H1 (cell line): Measurements from ENCODE around the gene KCNJ12. TPM values are rescaled to one million over a fixed set of nuclear protein-coding genes. Genes with fewer than 3 reads are reported as not detected.
"Not testable (repeated sequence)": the region's sequence is repeated elsewhere in the genome, so short reads cannot be mapped to it uniquely, and the experiment has no call there.

Source experiments
- CTCF ChIA-PET: fragments of 300-600 bp; sonication (Branson Sonifier 250); formaldehyde crosslinking; loops from one replicate; lab custom pipeline; 2021; ENCODE audit not compliant: partially characterized antibody; lab: Charles Lee
- POLR2A ChIA-PET: fragments of 300-600 bp; sonication (Branson Sonifier 250); formaldehyde crosslinking; loops from one replicate; lab custom pipeline; 2021; ENCODE audit warnings: inconsistent platforms; ENCODE audit not compliant: partially characterized antibody; lab: Charles Lee
- DNase-seq, 2 experiments: peaks; one replicate each; pipeline versions ENCODE4 v3.0.0 to v3.0.0-alpha.2; 2010 to 2022; ENCODE audit warnings: low spot score in 2 of 2, low read depth in 1 of 2, mixed read lengths in 1 of 2
- FAIRE-seq: peaks from 2 replicates; lab custom pipeline; 2011; peaks lifted over from hg19 to GRCh38; lab: Jason Lieb, UNC
- H2AFZ ChIP-seq: 2 replicates; pipeline ENCODE4 v1.8.1; 2012; ENCODE audit warnings: low read length, inconsistent platforms
- H2AK5ac ChIP-seq: 2 replicates; pipeline ENCODE4 v1.6.1; 2013; ENCODE audit warnings: low read depth, low read length
- H2BK120ac ChIP-seq: replicated peaks from 2 replicates; pipeline ENCODE3; 2013; ENCODE audit warnings: low read depth, low read length, inconsistent platforms
- H2BK12ac ChIP-seq: 2 replicates; pipeline ENCODE4 v1.6.1; 2013; ENCODE audit warnings: low read depth, low read length
- H2BK15ac ChIP-seq: 2 replicates; pipeline ENCODE4 v1.6.1; 2013; ENCODE audit warnings: low read length
- H2BK20ac ChIP-seq: 2 replicates; pipeline ENCODE4 v1.6.1; 2013; ENCODE audit warnings: low read length
- H2BK5ac ChIP-seq: 2 replicates; pipeline ENCODE4 v1.6.1; 2013; ENCODE audit warnings: low read depth, low read length
- H3K14ac ChIP-seq: 2 replicates; pipeline ENCODE4 v1.6.1; 2013; ENCODE audit warnings: inconsistent platforms; ENCODE audit not compliant: insufficient read length
- H3K18ac ChIP-seq: 2 replicates; pipeline ENCODE4 v1.6.1; 2013; ENCODE audit warnings: low read length; ENCODE audit errors: extremely low read depth
- H3K23ac ChIP-seq: 2 replicates; pipeline ENCODE4 v1.6.1; 2013; ENCODE audit warnings: inconsistent platforms; ENCODE audit not compliant: insufficient read length
- H3K23me2 ChIP-seq: 2 replicates; pipeline ENCODE4 v1.6.1; 2013; ENCODE audit warnings: low read depth, low read length
- H3K27ac ChIP-seq: 2 replicates; pipeline ENCODE4 v1.6.1; 2011; ENCODE audit warnings: low read depth, low read length, inconsistent platforms
- H3K27me3 ChIP-seq, 4 experiments: replicated peaks in 1 of 4; 1 replicate in 1 of 4; 2 replicates in 3 of 4; pipeline versions ENCODE4 v1.6.1 to v1.8.1; 2011 to 2013; ENCODE audit warnings: low read length in 3 of 4, mild to moderate bottlenecking in 3 of 4, inconsistent platforms in 2 of 4, mixed read lengths in 2 of 4, moderate library complexity in 1 of 4; ENCODE audit not compliant: control insufficient read depth in 3 of 4, insufficient read depth in 3 of 4; ENCODE audit errors: extremely low read depth in 1 of 4
- H3K36me3 ChIP-seq, 4 experiments: 2 replicates each; pipeline versions ENCODE4 v1.6.1 to v1.8.1; 2011 to 2013; ENCODE audit warnings: mild to moderate bottlenecking in 4 of 4, low read length in 3 of 4, moderate library complexity in 2 of 4, control low read depth in 1 of 4, inconsistent platforms in 1 of 4; ENCODE audit not compliant: insufficient read depth in 4 of 4, control insufficient read depth in 2 of 4
- H3K4ac ChIP-seq: replicated peaks from 2 replicates; pipeline ENCODE3; 2013; ENCODE audit warnings: low read length, low read depth, mixed read lengths, inconsistent platforms; ENCODE audit not compliant: insufficient read length
- H3K4me1 ChIP-seq, 4 experiments: replicated peaks in 1 of 4; 1 replicate in 1 of 4; 2 replicates in 3 of 4; pipeline versions ENCODE4 v1.6.1 to v1.8.1; 2011 to 2013; ENCODE audit warnings: low read length in 3 of 4, inconsistent platforms in 2 of 4, mixed read lengths in 1 of 4; ENCODE audit not compliant: insufficient read depth in 4 of 4, control insufficient read depth in 3 of 4
- H3K4me2 ChIP-seq, 2 experiments: 2 replicates each; pipeline versions ENCODE4 v1.6.1 to v1.8.1; 2011 to 2013; ENCODE audit warnings: low read depth in 2 of 2, low read length in 2 of 2, control low read depth in 1 of 2, inconsistent platforms in 1 of 2, mild to moderate bottlenecking in 1 of 2; ENCODE audit not compliant: insufficient read depth in 1 of 2
- H3K4me3 ChIP-seq, 4 experiments: fragments of 200-600, 300-600 bp in 1 of 4; sonication (generic), shearing (Covaris generic), sonication (Bioruptor Twin) in 1 of 4; 2 replicates each; pipeline versions ENCODE4 v1.5.1 to v1.8.1; 2011 to 2016; ENCODE audit warnings: low read length in 4 of 4, low read depth in 3 of 4, control low read depth in 2 of 4, inconsistent platforms in 2 of 4, mild to moderate bottlenecking in 2 of 4, mixed read lengths in 1 of 4, moderate library complexity in 1 of 4; ENCODE audit not compliant: insufficient read depth in 2 of 4; ENCODE audit errors: extremely low read depth in 1 of 4
- H3K56ac ChIP-seq: replicated peaks from 2 replicates; pipeline ENCODE3; 2013; ENCODE audit warnings: low read depth, mild to moderate bottlenecking, mixed read lengths, low read length, inconsistent platforms; ENCODE audit not compliant: insufficient read length
- H3K79me1 ChIP-seq: 2 replicates; pipeline ENCODE4 v1.6.1; 2013; ENCODE audit warnings: low read depth, low read length, control low read depth
- H3K79me2 ChIP-seq, 2 experiments: 2 replicates each; pipeline versions ENCODE4 v1.6.1 to v1.8.1; 2012 to 2013; ENCODE audit warnings: low read length in 2 of 2, mild to moderate bottlenecking in 2 of 2, inconsistent platforms in 1 of 2; ENCODE audit not compliant: insufficient read depth in 2 of 2, control insufficient read depth in 1 of 2
- H3K9ac ChIP-seq, 4 experiments: replicated peaks in 1 of 4; 1 replicate in 1 of 4; 2 replicates in 3 of 4; pipeline versions ENCODE4 v1.6.1 to v1.8.1; 2011 to 2013; ENCODE audit warnings: low read depth in 3 of 4, low read length in 3 of 4, control low read depth in 2 of 4, mild to moderate bottlenecking in 2 of 4, moderate library complexity in 2 of 4, inconsistent platforms in 1 of 4; ENCODE audit errors: extremely low read depth in 1 of 4
- H3K9me3 ChIP-seq, 2 experiments: 2 replicates each; pipeline versions ENCODE4 v1.6.1 to v1.8.1; 2012 to 2013; ENCODE audit warnings: mild to moderate bottlenecking in 2 of 2, moderate library complexity in 2 of 2, control low read depth in 1 of 2, inconsistent platforms in 1 of 2, low read depth in 1 of 2, low read length in 1 of 2, mixed read lengths in 1 of 2; ENCODE audit not compliant: insufficient read depth in 2 of 2
- H4K20me1 ChIP-seq, 2 experiments: replicated peaks in 1 of 2; 2 replicates each; pipeline versions ENCODE3 to v1.8.1; 2011 to 2013; ENCODE audit warnings: inconsistent platforms in 2 of 2, low read length in 2 of 2, mild to moderate bottlenecking in 1 of 2; ENCODE audit not compliant: insufficient read depth in 2 of 2, control insufficient read depth in 1 of 2
- H4K5ac ChIP-seq: 2 replicates; pipeline ENCODE4 v1.6.1; 2013; ENCODE audit warnings: low read length, low read depth, mixed read lengths, inconsistent platforms; ENCODE audit not compliant: insufficient read length
- H4K8ac ChIP-seq: 2 replicates; pipeline ENCODE4 v1.8.0; 2013; ENCODE audit warnings: mild to moderate bottlenecking, moderate library complexity, low read length, inconsistent platforms; ENCODE audit not compliant: insufficient read depth; ENCODE audit errors: extremely low read depth
- H4K91ac ChIP-seq: replicated peaks from 2 replicates; pipeline ENCODE3; 2013; ENCODE audit warnings: low read length, mixed read lengths, inconsistent platforms; ENCODE audit not compliant: insufficient read length
- EP300 ChIP-seq, 2 experiments: IDR thresholded peaks; 1 replicate in 1 of 2; 2 replicates in 1 of 2; pipeline ENCODE4 v1.6.1; 2011 to 2012; ENCODE audit warnings: low read depth in 2 of 2, low read length in 2 of 2, mild to moderate bottlenecking in 2 of 2, borderline replicate concordance in 1 of 2, inconsistent platforms in 1 of 2, moderate library complexity in 1 of 2
- FOSL1 ChIP-seq: IDR thresholded peaks from 2 replicates; pipeline ENCODE4 v1.6.1; 2011; ENCODE audit warnings: mild to moderate bottlenecking, low read depth, low read length, moderate library complexity; ENCODE audit not compliant: insufficient read depth
- KDM4A ChIP-seq: IDR thresholded peaks from one replicate; pipeline ENCODE4 v1.7.1; 2012; ENCODE audit warnings: low read depth, mild to moderate bottlenecking, moderate library complexity, low read length, inconsistent platforms; ENCODE audit not compliant: severe bottlenecking
- MAFK ChIP-seq: IDR thresholded peaks from 2 replicates; pipeline ENCODE4 v1.6.1; 2012; ENCODE audit warnings: low read depth, mild to moderate bottlenecking, improper control_type of control experiment, low read length
- SP2 ChIP-seq: IDR thresholded peaks from 2 replicates; pipeline ENCODE4 v1.6.1; 2012; ENCODE audit warnings: mild to moderate bottlenecking, low read length, inconsistent platforms
- WGBS, 2 experiments: shearing (Covaris generic) in 1 of 2; methylation state at CpG; one replicate each; pipeline versions ENCODE4 v1.1.6 to v1.1.7; 2013 to 2015; ENCODE audit warnings: low lambda C conversion rate in 2 of 2, mixed read lengths in 2 of 2, inconsistent platforms in 1 of 2, low coverage in 1 of 2, missing lambda C conversion rate in 1 of 2; ENCODE audit not compliant: insufficient replicate concordance in 2 of 2, insufficient coverage in 1 of 2, insufficient read length in 1 of 2; ENCODE audit errors: extremely low coverage in 1 of 2, missing lambda C conversion rate in 1 of 2; 5-methylcytosine and 5-hydroxymethylcytosine counted together
- polyA plus RNA-seq, 7 experiments: library from polyadenylated mRNA; depleted of rRNA in 3 of 7; stranded (reverse) in 5 of 7; unstranded in 2 of 7; fragments of >200 nt in 5 of 7; fragments of 200-250 nt in 2 of 7; gene quantifications; 1 replicate in 5 of 7; 2 replicates in 1 of 7; 4 replicates in 1 of 7; pipeline versions ENCODE4 v1.2.1 to v1.2.3, GENCODE V29; 2011 to 2013; ENCODE audit warnings: missing spikeins in 2 of 7, mixed read lengths in 2 of 7
- total RNA-seq: library from RNA; stranded (reverse); fragmentation: NEBNext Ultra II Directional; extraction: Animal tissue kit (Norgen Biotek cat#: 25700); gene quantifications from 2 replicates; pipeline ENCODE4 v1.2.1, GENCODE V29; 2021

The KCNJ12 gene
- total and polyA plus RNA-seq, 2 of the 8 experiments (the other 6 are each of a cell fraction or from before 2014, with no cell fraction given) = 1.2 to 1.5 TPM

- TF ChIP-seq FOSL1 (no peak), KDM4A (peak; percentile 60), SP2 (no peak), EP300 (IDR thresholded peaks at IDR 0.05; ENCODE audit: borderline replicate concordance in 1 of 2, low read depth in 2 of 2, low read length in 2 of 2) (no peak), MAFK (no peak)
Measured at GRCh38 chr17:21376081-21376758, at the start of gene KCNJ12 (continued).

GRCh38 chr17:21327921-21328320, 48.2 kb upstream of the KCNJ12 start:
- H3K9me3 ChIP-seq, FAIRE-seq, H2BK12ac ChIP-seq, H3K4me2 ChIP-seq, H3K56ac ChIP-seq, H2AK5ac ChIP-seq, H2BK120ac ChIP-seq, H3K14ac ChIP-seq, H3K18ac ChIP-seq, H4K5ac ChIP-seq, H3K9ac ChIP-seq, POLR2A ChIA-PET, H3K27me3 ChIP-seq, H3K27ac ChIP-seq, H3K36me3 ChIP-seq, H3K79me1 ChIP-seq, H3K4me3 ChIP-seq, H2BK20ac ChIP-seq, CTCF ChIA-PET, H2BK5ac ChIP-seq, H3K4ac ChIP-seq, H2BK15ac ChIP-seq, H3K79me2 ChIP-seq, H4K8ac ChIP-seq, H3K23ac ChIP-seq, DNase-seq, H2AFZ ChIP-seq, H3K23me2 ChIP-seq, H4K20me1 ChIP-seq, H4K91ac ChIP-seq, H3K4me1 ChIP-seq: not testable (repeated sequence)
- 78% methylated on average over 1 of the region's 1 CpG; no CpG with 5 or more reads in 1 of the 2 experiments for WGBS, 2 experiments
